Calu3 (cell line): Measurements from ENCODE around the gene ANKEF1. TPM values are rescaled to one million over a fixed set of nuclear protein-coding genes. Genes with fewer than 3 reads are reported as not detected.

Experiments used
- BruUV-seq: library from RNA; stranded (reverse); fragments of 400-500 nt; replicated peaks from 2 replicates; lab custom pipeline; 2021; lab: Mats Ljungman, UMichigan
- CTCF ChIA-PET: fragments of 300-600 bp; sonication (Branson Sonifier 250); formaldehyde crosslinking; loops from one replicate; lab custom pipeline; 2022; ENCODE audit warnings: antibody characterized with exemption; lab: Charles Lee
- DNase-seq: peaks from one replicate; pipeline ENCODE4 v3.0.0; 2022
- H3K27ac Mint-ChIP-seq: one replicate; pipeline ENCODE4 v1.8.0; 2022; ENCODE audit warnings: mixed read lengths; ENCODE audit not compliant: unreplicated experiment
- H3K27me3 Mint-ChIP-seq: one replicate; pipeline ENCODE4 v1.8.0; 2022; ENCODE audit warnings: mixed read lengths; ENCODE audit not compliant: unreplicated experiment
- H3K36me3 Mint-ChIP-seq: one replicate; pipeline ENCODE4 v1.8.0; 2022; ENCODE audit warnings: mild to moderate bottlenecking, moderate library complexity, mixed read lengths; ENCODE audit not compliant: insufficient read depth, unreplicated experiment
- H3K4me1 Mint-ChIP-seq: one replicate; pipeline ENCODE4 v1.8.0; 2022; ENCODE audit warnings: mild to moderate bottlenecking, low read depth, mixed read lengths; ENCODE audit not compliant: unreplicated experiment
- H3K4me3 Mint-ChIP-seq: one replicate; pipeline ENCODE4 v1.8.0; 2022; ENCODE audit warnings: mild to moderate bottlenecking, low read depth, moderate library complexity, mixed read lengths; ENCODE audit not compliant: unreplicated experiment
- H3K9me3 Mint-ChIP-seq: one replicate; pipeline ENCODE4 v1.8.0; 2022; ENCODE audit warnings: low read depth, mixed read lengths; ENCODE audit not compliant: unreplicated experiment
- intact Hi-C: fragments of 100-400 bp; cut with micrococcal nuclease; formaldehyde crosslinking; loops from one replicate; pipeline ENCODE4 v1.10.0; 2022; ENCODE audit not compliant: unreplicated experiment
- total RNA-seq: library from RNA; stranded (reverse); gene quantifications from 2 replicates; pipeline ENCODE4 v1.2.3, GENCODE V29; 2022
- TF ChIP-seq, protein P1 (sequence below): fragments of 200-600 bp; IDR thresholded peaks from one replicate; pipeline ENCODE4 v1.8.0; 2022; ENCODE audit warnings: antibody characterized with exemption; ENCODE audit not compliant: unreplicated experiment

ANKEF1 gene
- total RNA-seq, 1 experiment from 2014 or later: 9.0 TPM

DNA sequence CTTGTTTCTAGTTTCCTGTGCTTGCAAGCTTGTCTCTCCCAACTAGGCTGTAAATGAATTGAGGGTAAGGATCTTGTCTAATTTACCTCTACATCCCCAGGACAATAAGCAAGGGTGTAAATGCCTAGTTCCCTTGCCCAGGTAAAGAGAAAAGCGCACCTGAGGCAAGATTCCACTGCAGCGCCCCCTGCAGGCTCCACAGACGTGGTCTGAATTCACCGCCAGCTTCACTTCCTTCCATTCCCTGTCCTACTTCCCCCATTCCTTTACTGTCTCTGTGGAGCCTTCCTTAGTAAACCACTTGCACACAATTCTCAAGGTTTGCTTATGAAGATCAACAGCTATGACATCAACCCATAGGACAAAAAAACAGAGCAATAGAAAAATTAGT is 42.3 kb downstream of the ANKEF1 start:
- BruUV-seq: no TSS peak
- CTCF ChIA-PET: interaction anchor here (0.8 to 1.0 kb wide), 4 partner anchors 46 to 149 kb away, joined by 3 to 4 read pairs (median 3); no protein-coding TSS in a partner anchor
- DNase-seq: peak; percentile 43
- intact Hi-C loops: no loop called here
- peaks cover 5% of the 10 kb centered on the region for H3K36me3 Mint-ChIP-seq
- peak overlapping the region; percentile 27 for H3K27ac Mint-ChIP-seq
- TF ChIP-seq, protein P1, sequence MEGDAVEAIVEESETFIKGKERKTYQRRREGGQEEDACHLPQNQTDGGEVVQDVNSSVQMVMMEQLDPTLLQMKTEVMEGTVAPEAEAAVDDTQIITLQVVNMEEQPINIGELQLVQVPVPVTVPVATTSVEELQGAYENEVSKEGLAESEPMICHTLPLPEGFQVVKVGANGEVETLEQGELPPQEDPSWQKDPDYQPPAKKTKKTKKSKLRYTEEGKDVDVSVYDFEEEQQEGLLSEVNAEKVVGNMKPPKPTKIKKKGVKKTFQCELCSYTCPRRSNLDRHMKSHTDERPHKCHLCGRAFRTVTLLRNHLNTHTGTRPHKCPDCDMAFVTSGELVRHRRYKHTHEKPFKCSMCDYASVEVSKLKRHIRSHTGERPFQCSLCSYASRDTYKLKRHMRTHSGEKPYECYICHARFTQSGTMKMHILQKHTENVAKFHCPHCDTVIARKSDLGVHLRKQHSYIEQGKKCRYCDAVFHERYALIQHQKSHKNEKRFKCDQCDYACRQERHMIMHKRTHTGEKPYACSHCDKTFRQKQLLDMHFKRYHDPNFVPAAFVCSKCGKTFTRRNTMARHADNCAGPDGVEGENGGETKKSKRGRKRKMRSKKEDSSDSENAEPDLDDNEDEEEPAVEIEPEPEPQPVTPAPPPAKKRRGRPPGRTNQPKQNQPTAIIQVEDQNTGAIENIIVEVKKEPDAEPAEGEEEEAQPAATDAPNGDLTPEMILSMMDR: peak; percentile 46
- H3K4me3 Mint-ChIP-seq: no peak overlapping the region
- H3K9me3 Mint-ChIP-seq: no peaks in the 10 kb centered on the region
- no peaks in the 10 kb centered on the region for H3K27me3 Mint-ChIP-seq
- peaks cover 43% of the 10 kb centered on the region for H3K4me1 Mint-ChIP-seq

DNA sequence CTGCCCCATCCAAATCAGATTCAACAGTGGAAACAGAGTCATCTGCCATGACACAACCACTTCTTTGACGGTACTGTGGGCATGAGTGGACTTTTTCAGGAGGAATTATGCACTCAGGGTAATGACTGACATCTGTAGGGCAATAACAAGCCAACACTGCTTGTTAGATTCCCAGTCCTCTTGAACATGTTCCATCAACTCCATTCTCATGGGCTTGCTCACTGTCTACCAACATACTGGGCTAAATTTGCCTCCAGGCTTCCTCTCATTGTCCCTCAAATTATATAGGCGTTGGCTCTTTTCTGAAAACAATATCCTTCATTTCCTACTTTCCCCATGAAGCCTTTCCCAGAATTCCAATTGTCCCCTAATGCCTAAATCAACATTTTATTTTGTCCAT is 43.1 kb downstream of the ANKEF1 start:
- DNase-seq: no peak
- peaks cover 5% of the 10 kb centered on the region for H3K36me3 Mint-ChIP-seq
- no peak overlapping the region for H3K27ac Mint-ChIP-seq

DNA sequence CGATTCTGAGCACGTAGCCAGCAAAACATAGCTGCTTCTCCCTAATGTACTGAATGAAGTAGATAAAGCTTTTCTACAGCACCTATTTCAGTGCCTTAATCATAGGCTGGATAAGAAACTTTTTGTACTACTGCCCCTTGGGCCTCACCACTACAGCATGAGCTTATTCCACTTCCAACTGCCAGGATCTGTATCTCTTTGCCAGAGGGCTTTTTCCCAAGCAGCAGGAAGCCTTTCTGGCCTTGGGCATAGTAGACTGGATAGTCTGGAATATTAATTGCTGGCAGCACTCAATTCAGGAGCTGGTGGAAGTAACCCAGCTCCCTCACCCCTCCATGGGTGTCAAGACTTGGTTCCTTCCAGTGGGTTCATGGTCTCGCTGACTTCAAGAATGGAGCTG is 43.6 kb downstream of the ANKEF1 start:
- no peaks in the 10 kb centered on the region for H3K9me3 Mint-ChIP-seq

More for the DNA sequence above, 43.1 kb downstream of the ANKEF1 start:
- Mint-ChIP-seq H3K9me3 (no peaks in the 10 kb centered on the region), H3K4me3 (no peak overlapping the region), H3K27me3 (no peaks in the 10 kb centered on the region), H3K4me1 (peaks cover 43% of the 10 kb centered on the region)
- TF ChIP-seq, protein P1: no peak
- intact Hi-C loops: no loop called here
- CTCF ChIA-PET: no interaction called here
- BruUV-seq: no TSS peak

DNA sequence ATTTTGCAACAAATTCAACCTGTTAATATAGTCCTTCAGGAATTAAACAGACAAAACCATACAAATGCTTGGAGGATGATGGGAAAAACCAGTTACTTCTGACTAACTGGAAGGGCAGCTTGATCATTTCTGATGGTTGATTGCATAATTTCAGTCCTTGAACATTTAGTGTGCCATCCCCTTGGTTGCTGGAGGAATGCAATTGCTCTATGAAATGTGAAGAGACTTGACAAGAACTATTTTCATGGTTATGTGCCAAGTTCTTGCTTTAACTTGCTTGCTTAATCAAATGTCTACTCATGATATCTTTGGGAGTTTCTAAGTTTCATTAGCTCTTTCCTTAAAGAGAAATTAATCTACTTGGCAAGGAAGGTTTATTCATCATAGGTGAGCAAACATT is 45.2 kb downstream of the ANKEF1 start:
- Mint-ChIP-seq H3K9me3 (no peaks in the 10 kb centered on the region), H3K27ac (no peak overlapping the region), H3K4me3 (no peak overlapping the region), H3K36me3 (peaks cover 5% of the 10 kb centered on the region), H3K4me1 (peaks cover 32% of the 10 kb centered on the region), H3K27me3 (no peaks in the 10 kb centered on the region)
- no TSS peak for BruUV-seq
- TF ChIP-seq, protein P1: no peak
- DNase-seq: no peak
- intact Hi-C loops: no loop called here
- CTCF ChIA-PET: interaction anchor here (0.6 to 0.8 kb wide), 2 partner anchors 10 to 45 kb away, joined by 3 read pairs; partner anchors contain the start of gene ANKEF1

More for the DNA sequence above, 43.6 kb downstream of the ANKEF1 start:
- no TSS peak for BruUV-seq
- CTCF ChIA-PET: no interaction called here
- no peak for DNase-seq
- Mint-ChIP-seq H3K27ac (no peak overlapping the region), H3K4me3 (no peak overlapping the region), H3K4me1 (peaks cover 43% of the 10 kb centered on the region), H3K36me3 (peaks cover 5% of the 10 kb centered on the region), H3K27me3 (no peaks in the 10 kb centered on the region)
- intact Hi-C loops: no loop called here
- TF ChIP-seq, protein P1: no peak
